Naive thymus-derived CD4-positive, alpha-beta T cell (primary cell): ENCODE data around the gene XCL2. TPM values are rescaled to one million over a fixed set of nuclear protein-coding genes. Genes with fewer than 3 reads are reported as not detected.

ENCODE experiments used
- ATAC-seq: fragments of 150-1000 bp; cut with Tn5 transposase; 2 replicates; pipeline ENCODE4 v1.10.0; 2021; ENCODE audit warnings: mild to moderate bottlenecking, moderate library complexity
- CTCF ChIA-PET: fragments of 350-600 bp; sonication (Branson Sonifier 250); formaldehyde crosslinking; loops from one replicate; lab custom pipeline; 2021; ENCODE audit warnings: antibody characterized with exemption; lab: Charles Lee
- POLR2A ChIA-PET: fragments of 350-600 bp; sonication (Branson Sonifier 250); formaldehyde crosslinking; loops from one replicate; lab custom pipeline; 2021; ENCODE audit warnings: antibody characterized with exemption, inconsistent platforms; lab: Charles Lee
- DNase-seq, 9 donors: peaks; one replicate each; pipeline versions ENCODE4 v3.0.0 to v3.0.0-alpha.2; 2020 to 2022; ENCODE audit warnings: mixed read lengths in 1 of 9
- H3K27ac ChIP-seq: one replicate; pipeline ENCODE4 v1.7.0; 2013; ENCODE audit warnings: mild to moderate bottlenecking, low read depth, low read length, moderate library complexity
- H3K27me3 ChIP-seq, 2 donors: one replicate each; pipeline ENCODE4 v1.7.0; 2013; ENCODE audit warnings: low read length in 2 of 2, mild to moderate bottlenecking in 2 of 2, moderate library complexity in 2 of 2; ENCODE audit not compliant: control insufficient read depth in 2 of 2, insufficient read depth in 2 of 2
- H3K36me3 ChIP-seq, 3 experiments: 1 replicate in 2 of 3; 2 replicates in 1 of 3; pipeline ENCODE4 v1.7.0; 2013; ENCODE audit warnings: low read length in 3 of 3, mild to moderate bottlenecking in 3 of 3, moderate library complexity in 1 of 3; ENCODE audit not compliant: insufficient read depth in 3 of 3, control insufficient read depth in 2 of 3
- H3K4me1 ChIP-seq, 2 donors: one replicate each; pipeline ENCODE4 v1.7.0; 2013; ENCODE audit warnings: low read length in 2 of 2, mild to moderate bottlenecking in 2 of 2, moderate library complexity in 1 of 2; ENCODE audit not compliant: control insufficient read depth in 2 of 2, insufficient read depth in 2 of 2
- H3K4me3 ChIP-seq: 2 replicates; pipeline ENCODE4 v1.7.0; 2013; ENCODE audit warnings: mild to moderate bottlenecking, low read length
- H3K9me3 ChIP-seq, 3 experiments: 1 replicate in 2 of 3; 2 replicates in 1 of 3; pipeline ENCODE4 v1.7.0; 2013; ENCODE audit warnings: low read length in 3 of 3; ENCODE audit not compliant: control insufficient read depth in 2 of 3
- H3K27ac Mint-ChIP-seq, 9 donors: one replicate each; pipeline ENCODE4 v1.8.0; 2020 to 2022; ENCODE audit warnings: mixed read lengths in 9 of 9, mild to moderate bottlenecking in 8 of 9, moderate library complexity in 5 of 9, inconsistent platforms in 2 of 9
- H3K27me3 Mint-ChIP-seq, 5 donors: one replicate each; pipeline ENCODE4 v1.8.0; 2021 to 2022; ENCODE audit warnings: mixed read lengths in 5 of 5, mild to moderate bottlenecking in 1 of 5
- H3K36me3 Mint-ChIP-seq, 5 donors: one replicate each; pipeline ENCODE4 v1.8.0; 2020 to 2022; ENCODE audit warnings: mixed read lengths in 5 of 5, mild to moderate bottlenecking in 3 of 5, inconsistent platforms in 1 of 5
- H3K4me1 Mint-ChIP-seq, 7 donors: one replicate each; pipeline ENCODE4 v1.8.0; 2020 to 2022; ENCODE audit warnings: mixed read lengths in 7 of 7, mild to moderate bottlenecking in 3 of 7, inconsistent platforms in 1 of 7
- H3K4me3 Mint-ChIP-seq, 10 donors: one replicate each; pipeline ENCODE4 v1.8.0; 2020 to 2022; ENCODE audit warnings: mild to moderate bottlenecking in 10 of 10, mixed read lengths in 10 of 10, moderate library complexity in 6 of 10, inconsistent platforms in 2 of 10
- H3K9me3 Mint-ChIP-seq, 11 donors: one replicate each; pipeline ENCODE4 v1.8.0; 2020 to 2022; ENCODE audit warnings: mixed read lengths in 11 of 11, mild to moderate bottlenecking in 4 of 11, inconsistent platforms in 1 of 11, moderate library complexity in 1 of 11
- intact Hi-C, 2 donors: fragments of 100-400 bp; cut with micrococcal nuclease; formaldehyde crosslinking; loops; one replicate each; pipeline ENCODE4 v1.15.1; 2023
- polyA plus RNA-seq, 2 donors: library from polyadenylated mRNA; unstranded; fragments of 300-500 nt; fragmentation: Illumina TruSeq; gene quantifications; one replicate each; pipeline ENCODE4 v1.2.3, GENCODE V29; 2021
- total RNA-seq, 6 experiments: library from RNA in 5 of 6; stranded (reverse) in 5 of 6; gene quantifications; 1 replicate in 5 of 6; 2 replicates in 1 of 6; pipeline ENCODE4 v1.2.3 and lab custom pipeline; 2021 to 2026

XCL2 gene
- total and polyA plus RNA-seq, 7 experiments from 2014 or later = 0.61 to 7.0 (median 2.9) TPM; not detected in 3

DNA sequence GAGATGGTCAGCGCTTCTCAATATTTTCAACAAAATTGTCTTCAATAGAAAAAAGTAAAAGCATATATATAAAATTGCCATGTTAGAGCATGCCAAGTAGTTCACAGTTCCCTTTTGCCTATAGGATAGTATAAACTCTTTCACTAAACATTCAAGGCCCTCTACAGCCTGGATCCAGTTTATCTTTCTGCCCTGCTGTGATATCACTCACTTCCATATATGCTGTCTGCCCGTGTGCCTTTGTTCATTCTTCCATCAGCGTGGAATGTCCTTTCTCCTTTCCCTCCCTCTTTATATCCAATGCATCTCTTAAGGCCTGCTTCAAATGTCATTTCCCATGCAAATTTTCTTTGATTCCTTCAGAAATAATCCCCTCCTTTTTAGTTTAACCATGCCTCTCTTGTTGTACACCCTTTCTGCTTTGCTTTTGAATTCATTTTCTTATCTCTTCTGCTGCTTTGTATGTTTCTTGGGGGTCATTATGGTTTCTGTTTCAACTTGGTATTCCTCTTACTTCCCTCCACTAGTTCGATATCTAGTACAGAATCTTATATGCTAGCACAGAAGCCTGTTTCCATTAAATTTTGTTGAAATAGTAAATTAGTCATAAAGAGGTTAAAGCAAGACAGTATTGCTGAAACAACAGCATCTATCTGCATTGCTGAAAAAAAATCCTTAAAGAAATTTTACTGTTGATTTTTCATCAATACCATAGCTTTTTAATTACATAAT lies 44.7 kb downstream of the XCL2 start:
- Mint-ChIP-seq H3K27ac (no peak overlapping the region), H3K36me3 (peaks cover 0 to 18% (median 0%) of the 10 kb centered on the region in 5 donors), H3K27me3 (peaks cover 0 to 8% (median 0%) of the 10 kb centered on the region in 5 donors), H3K4me1 (peaks cover 11 to 51% (median 30%) of the 10 kb centered on the region in 7 donors), H3K4me3 (no peak overlapping the region), H3K9me3 (peaks cover 0 to 6% (median 0%) of the 10 kb centered on the region in 11 donors)
- CTCF ChIA-PET = no interaction called here
- no peak overlapping the region for H3K4me3 ChIP-seq
- no peaks in the 10 kb centered on the region for H3K27me3 ChIP-seq
- H3K27ac ChIP-seq = no peak overlapping the region
- H3K4me1 ChIP-seq = no peaks in the 10 kb centered on the region
- H3K9me3 ChIP-seq = no peaks in the 10 kb centered on the region
- no peaks in the 10 kb centered on the region for H3K36me3 ChIP-seq
- no peak for ATAC-seq
- intact Hi-C loops = no loop called here
- POLR2A ChIA-PET = interaction anchor here (0.6 kb wide), 1 partner anchor 41 kb away, joined by 3 read pairs; no protein-coding TSS in a partner anchor
- DNase-seq = no peak

- Histone ChIP-seq H3K4me3 (no peak overlapping the region), H3K9me3 (no peaks in the 10 kb centered on the region), H3K4me1 (no peaks in the 10 kb centered on the region), H3K36me3 (no peaks in the 10 kb centered on the region), H3K27ac (no peak overlapping the region), H3K27me3 (no peaks in the 10 kb centered on the region)
- intact Hi-C loops = no loop called here
- DNase-seq (no peak), ATAC-seq (no peak)
- Mint-ChIP-seq H3K27ac (no peak overlapping the region), H3K9me3 (peaks cover 0 to 4% (median 0%) of the 10 kb centered on the region in 11 donors), H3K27me3 (peaks cover 0 to 11% (median 0%) of the 10 kb centered on the region in 5 donors), H3K4me3 (no peak overlapping the region), H3K4me1 (peaks cover 4 to 42% (median 23%) of the 10 kb centered on the region in 7 donors), H3K36me3 (peaks cover 0 to 19% (median 0%) of the 10 kb centered on the region in 5 donors)
- ChIA-PET CTCF (no interaction called here), POLR2A (interaction anchor here (0.6 kb wide), 1 partner anchor 40 kb away, joined by 3 read pairs; no protein-coding TSS in a partner anchor)
These were observed 45.6 kb downstream of the XCL2 start for GRCh38 chr1:168498159-168498631.

DNA sequence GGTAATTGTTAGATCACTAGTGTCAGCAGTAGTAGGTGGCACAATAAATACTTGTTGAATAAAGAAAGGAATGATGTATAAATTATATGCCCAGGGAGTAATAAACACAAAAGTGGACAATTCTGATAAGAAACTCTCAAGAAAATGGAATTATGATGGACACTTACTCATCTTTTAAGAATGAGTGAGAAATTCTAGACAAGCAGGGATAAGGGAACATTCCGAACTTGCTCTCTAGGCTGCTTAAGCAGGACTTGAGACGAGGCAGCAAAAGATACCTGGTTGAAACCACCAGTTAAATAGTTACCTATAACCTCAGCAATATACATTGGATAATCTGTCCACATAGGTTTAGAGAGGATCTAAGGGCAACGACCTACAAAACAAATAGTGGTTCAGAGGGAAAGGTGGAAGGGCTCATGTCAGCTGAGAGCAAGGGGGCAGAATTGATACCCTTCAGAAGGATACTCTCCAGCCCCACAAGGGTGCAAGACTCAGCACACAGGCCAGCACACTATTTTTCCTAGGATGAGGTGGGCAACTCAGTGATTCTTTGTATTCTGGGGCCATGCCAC lies 46.3 kb downstream of the XCL2 start:
- intact Hi-C loops = no loop called here
- Histone ChIP-seq H3K36me3 (no peaks in the 10 kb centered on the region), H3K27ac (no peak overlapping the region), H3K9me3 (no peaks in the 10 kb centered on the region), H3K4me3 (no peak overlapping the region), H3K4me1 (no peaks in the 10 kb centered on the region), H3K27me3 (no peaks in the 10 kb centered on the region)
- peaks cover 7 to 44% (median 22%) of the 10 kb centered on the region in 7 donors for H3K4me1 Mint-ChIP-seq
- no peak overlapping the region for H3K27ac Mint-ChIP-seq
- no peak for DNase-seq
- H3K36me3 Mint-ChIP-seq = peaks cover 0 to 22% (median 0%) of the 10 kb centered on the region in 5 donors
- ChIA-PET POLR2A (no interaction called here), CTCF (interaction anchor here (0.6 kb wide), 1 partner anchor 1438 kb away, joined by 3 read pairs; no protein-coding TSS in a partner anchor)
- peaks cover 0 to 6% (median 0%) of the 10 kb centered on the region in 11 donors for H3K9me3 Mint-ChIP-seq
- H3K4me3 Mint-ChIP-seq = no peak overlapping the region
- no peak for ATAC-seq
- H3K27me3 Mint-ChIP-seq = peaks cover 0 to 14% (median 0%) of the 10 kb centered on the region in 5 donors

GRCh38 chr1:168491527-168492164 lies 52.2 kb downstream of the XCL2 start:
- H3K4me3 ChIP-seq = no peak overlapping the region
- no peaks in the 10 kb centered on the region for H3K9me3 ChIP-seq
- no peak overlapping the region for H3K27ac ChIP-seq
- Mint-ChIP-seq H3K27ac (peak overlapping the region in 2 of 9 donors; percentile 8 to 12), H3K27me3 (peaks cover 0 to 15% (median 0%) of the 10 kb centered on the region in 5 donors), H3K36me3 (peaks cover 0 to 18% (median 0%) of the 10 kb centered on the region in 5 donors), H3K9me3 (peaks cover 0 to 6% (median 0%) of the 10 kb centered on the region in 11 donors), H3K4me1 (peaks cover 5 to 19% (median 11%) of the 10 kb centered on the region in 7 donors), H3K4me3 (no peak overlapping the region)
- DNase-seq (no peak), ATAC-seq (no peak)
- H3K36me3 ChIP-seq = no peaks in the 10 kb centered on the region
- POLR2A ChIA-PET = no interaction called here
- intact Hi-C loops = no loop called here
- H3K27me3 ChIP-seq = no peaks in the 10 kb centered on the region
- CTCF ChIA-PET = interaction anchor here (1.0 to 1.4 kb wide), 2 partner anchors 10 to 149 kb away, joined by 3 to 4 read pairs; no protein-coding TSS in a partner anchor
- peaks cover 4% of the 10 kb centered on the region in 2 donors for H3K4me1 ChIP-seq

Other genes starting within 250 kb of the XCL2 start
- 1 to 10 TPM in 2 of 5 experiments, under 1 TPM in 2, not detected in 1; 0.32 to 2.6 (median 1.4) TPM for gene XCL1, start 32.6 kb upstream of the XCL2 start, total RNA-seq
- under 1 TPM in 1 of 2 donors, not detected in 1; 0.15 TPM for gene XCL1, start 32.6 kb upstream of the XCL2 start, polyA plus RNA-seq
- not detected for gene DPT, start 185.2 kb upstream of the XCL2 start, total RNA-seq
- gene DPT, start 185.2 kb upstream of the XCL2 start, polyA plus RNA-seq = not detected